Mucosa of stomach (tissue), 1 donor: ENCODE measurements around the gene COL4A2.

Experiments used
- H3K27me3 ChIP-seq: one replicate; pipeline ENCODE4 v1.7.0; 2013; ENCODE audit warnings: mild to moderate bottlenecking, low read length; ENCODE audit not compliant: control insufficient read depth, insufficient read depth
- H3K36me3 ChIP-seq: one replicate; pipeline ENCODE4 v1.7.0; 2013; ENCODE audit warnings: low read length; ENCODE audit not compliant: control insufficient read depth, insufficient read depth
- H3K4me1 ChIP-seq: one replicate; pipeline ENCODE4 v1.7.0; 2013; ENCODE audit warnings: mild to moderate bottlenecking, low read length; ENCODE audit not compliant: control insufficient read depth, insufficient read depth
- H3K4me3 ChIP-seq: one replicate; pipeline ENCODE4 v1.7.0; 2013; ENCODE audit warnings: low read length
- H3K9ac ChIP-seq: one replicate; pipeline ENCODE4 v1.7.0; 2013; ENCODE audit warnings: mild to moderate bottlenecking, low read length, moderate library complexity
- H3K9me3 ChIP-seq: one replicate; pipeline ENCODE4 v1.7.0; 2013; ENCODE audit warnings: mild to moderate bottlenecking, low read length, moderate library complexity; ENCODE audit not compliant: control insufficient read depth
- donor health status: Pancreatic carcinoma.

Gene COL4A2

GRCh38 chr13:110413016-110413675, 106.1 kb downstream of the COL4A2 start:
- H3K4me1 ChIP-seq, result peaks cover 8% of the 10 kb centered on the region
- no peaks in the 10 kb centered on the region for H3K36me3 ChIP-seq
- H3K9me3 ChIP-seq, result no peaks in the 10 kb centered on the region
- H3K27me3 ChIP-seq, result peaks cover 4% of the 10 kb centered on the region
- no peak overlapping the region for H3K4me3 ChIP-seq
- H3K9ac ChIP-seq, result no peak overlapping the region

DNA sequence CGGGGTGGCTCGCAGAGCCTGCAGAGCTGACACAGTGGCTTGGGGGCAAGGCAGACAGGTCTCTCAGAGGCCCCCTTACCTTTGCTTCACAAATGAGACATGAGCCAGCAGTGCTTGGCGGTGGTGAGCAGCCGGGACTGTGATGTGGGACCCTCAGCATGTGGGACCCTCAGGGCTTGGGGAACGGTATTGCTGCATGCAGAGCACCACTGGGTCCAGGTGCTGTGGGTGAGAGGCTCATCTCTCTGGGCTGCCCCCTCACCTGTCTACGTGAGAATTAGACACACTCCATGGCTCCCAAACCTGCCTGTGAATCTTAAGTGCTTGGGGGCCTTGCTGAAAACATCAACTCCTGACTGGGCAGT, 106.6 kb downstream of the COL4A2 start:
- H3K36me3 ChIP-seq, result no peaks in the 10 kb centered on the region
- no peak overlapping the region for H3K9ac ChIP-seq
- no peak overlapping the region for H3K4me3 ChIP-seq
- no peaks in the 10 kb centered on the region for H3K9me3 ChIP-seq
- H3K4me1 ChIP-seq, result peaks cover 8% of the 10 kb centered on the region
- H3K27me3 ChIP-seq, result peaks cover 4% of the 10 kb centered on the region

DNA sequence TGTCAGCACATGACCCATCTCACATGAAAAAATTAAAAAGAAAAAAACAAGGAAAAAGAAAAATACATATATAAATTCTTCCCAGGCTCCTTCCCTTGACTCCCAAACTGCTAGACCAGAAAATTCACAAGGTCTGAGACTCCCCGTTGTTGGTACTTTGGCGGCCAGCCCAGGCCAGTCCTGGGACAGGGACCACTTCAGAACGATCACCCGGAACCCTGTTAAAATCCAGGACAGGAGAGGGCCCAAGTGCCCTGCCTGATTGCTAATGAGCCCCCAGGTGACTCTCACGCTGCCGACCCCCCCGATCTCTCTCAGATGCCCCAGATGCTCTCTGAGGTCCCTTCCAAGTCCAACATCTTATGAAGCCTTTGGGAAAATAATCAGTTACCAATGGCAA, 107.2 kb downstream of the COL4A2 start:
- Histone ChIP-seq H3K9ac (no peak overlapping the region), H3K4me3 (no peak overlapping the region), H3K36me3 (no peaks in the 10 kb centered on the region), H3K4me1 (peaks cover 8% of the 10 kb centered on the region), H3K9me3 (no peaks in the 10 kb centered on the region), H3K27me3 (peaks cover 4% of the 10 kb centered on the region)

GRCh38 chr13:110414931-110415330, 107.8 kb downstream of the COL4A2 start:
- Histone ChIP-seq H3K9ac (no peak overlapping the region), H3K4me1 (peaks cover 8% of the 10 kb centered on the region), H3K4me3 (no peak overlapping the region), H3K9me3 (no peaks in the 10 kb centered on the region), H3K36me3 (no peaks in the 10 kb centered on the region), H3K27me3 (peaks cover 4% of the 10 kb centered on the region)

- Histone ChIP-seq H3K27me3 (peaks cover 4% of the 10 kb centered on the region), H3K9me3 (no peaks in the 10 kb centered on the region), H3K36me3 (no peaks in the 10 kb centered on the region), H3K4me1 (peaks cover 8% of the 10 kb centered on the region), H3K4me3 (no peak overlapping the region), H3K9ac (no peak overlapping the region)
Observed at GRCh38 chr13:110415669-110416068, 108.6 kb downstream of the COL4A2 start.

DNA sequence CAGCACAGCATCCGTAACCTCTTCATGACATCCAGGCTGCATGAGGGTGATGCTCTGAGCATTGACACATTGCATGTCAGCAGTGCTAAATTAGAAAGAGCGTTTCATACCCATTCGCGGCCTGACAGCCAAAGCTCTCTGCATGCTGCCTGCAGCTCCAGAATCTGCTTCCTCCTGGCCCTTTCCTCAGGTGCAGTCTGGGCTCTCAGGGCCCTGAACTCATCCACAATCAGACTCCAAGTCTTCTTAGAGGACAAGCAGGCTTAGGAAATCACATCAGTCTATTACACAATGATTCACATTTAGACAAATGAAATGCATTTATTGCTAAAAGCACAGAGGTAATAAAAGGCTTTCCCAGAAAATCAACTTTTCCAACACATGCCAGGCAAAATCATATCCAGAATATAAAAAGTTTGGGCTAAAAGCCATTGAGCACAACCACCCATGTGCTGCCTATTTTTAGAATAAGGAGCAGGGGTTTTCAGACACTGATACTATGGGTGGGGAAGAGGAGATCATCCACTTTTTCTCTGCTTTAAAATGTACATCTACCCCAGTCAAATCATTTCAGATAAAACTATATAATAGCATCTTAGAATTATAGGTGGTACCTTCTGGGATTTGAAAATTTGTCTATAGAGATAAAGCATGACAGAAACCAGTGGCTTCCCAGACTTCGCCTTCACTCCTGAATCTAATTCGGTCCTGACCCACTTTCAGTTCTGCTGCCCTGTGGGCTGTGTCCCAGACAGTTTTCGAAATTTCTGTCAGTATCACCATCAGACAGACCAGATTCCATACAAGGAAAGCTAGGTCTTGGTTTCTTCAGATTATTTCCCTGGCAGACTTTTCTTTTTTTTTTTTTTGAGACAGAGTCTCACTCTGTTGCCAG, 109.3 kb downstream of the COL4A2 start:
- Histone ChIP-seq H3K9ac (no peak overlapping the region), H3K4me1 (peaks cover 8% of the 10 kb centered on the region), H3K27me3 (peaks cover 4% of the 10 kb centered on the region), H3K4me3 (no peak overlapping the region), H3K9me3 (no peaks in the 10 kb centered on the region), H3K36me3 (no peaks in the 10 kb centered on the region)

- Histone ChIP-seq H3K4me3 (no peak overlapping the region), H3K36me3 (no peaks in the 10 kb centered on the region), H3K9ac (no peak overlapping the region), H3K27me3 (no peaks in the 10 kb centered on the region), H3K9me3 (no peaks in the 10 kb centered on the region), H3K4me1 (no peaks in the 10 kb centered on the region)
Observed at GRCh38 chr13:110418944-110419343, 111.9 kb downstream of the COL4A2 start.

- no peaks in the 10 kb centered on the region for H3K36me3 ChIP-seq
- no peaks in the 10 kb centered on the region for H3K27me3 ChIP-seq
- H3K9ac ChIP-seq, result no peak overlapping the region
- H3K4me1 ChIP-seq, result no peaks in the 10 kb centered on the region
- H3K4me3 ChIP-seq, result no peak overlapping the region
- H3K9me3 ChIP-seq, result no peaks in the 10 kb centered on the region
Observed at GRCh38 chr13:110419381-110419791, 112.3 kb downstream of the COL4A2 start.

DNA sequence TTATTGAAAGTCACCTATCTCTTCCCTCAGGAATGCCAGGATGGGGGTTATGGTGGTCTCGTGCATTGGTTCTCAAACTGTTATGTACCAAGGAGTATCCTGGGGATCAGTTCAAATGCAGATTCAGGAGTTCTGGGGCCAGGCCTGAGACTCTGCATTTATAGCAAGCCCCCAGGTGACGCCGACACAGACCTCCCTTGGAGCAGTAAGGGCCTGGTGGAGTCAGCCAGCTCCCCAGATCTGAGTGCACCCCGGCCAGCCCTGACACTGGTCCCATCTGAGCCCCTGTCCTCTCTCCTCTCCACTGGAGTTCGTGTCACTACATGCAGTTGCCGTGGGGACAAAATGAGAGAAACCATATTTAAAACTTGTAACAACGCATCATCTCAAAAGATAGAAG, 112.9 kb downstream of the COL4A2 start:
- Histone ChIP-seq H3K9me3 (no peaks in the 10 kb centered on the region), H3K9ac (no peak overlapping the region), H3K27me3 (no peaks in the 10 kb centered on the region), H3K4me3 (no peak overlapping the region), H3K4me1 (no peaks in the 10 kb centered on the region), H3K36me3 (no peaks in the 10 kb centered on the region)

- no peak overlapping the region for H3K9ac ChIP-seq
- no peaks in the 10 kb centered on the region for H3K9me3 ChIP-seq
- no peaks in the 10 kb centered on the region for H3K4me1 ChIP-seq
- H3K36me3 ChIP-seq, result no peaks in the 10 kb centered on the region
- no peaks in the 10 kb centered on the region for H3K27me3 ChIP-seq
- no peak overlapping the region for H3K4me3 ChIP-seq
Observed at GRCh38 chr13:110420626-110421025, 113.5 kb downstream of the COL4A2 start.

- Histone ChIP-seq H3K36me3 (no peaks in the 10 kb centered on the region), H3K27me3 (no peaks in the 10 kb centered on the region), H3K9ac (no peak overlapping the region), H3K4me3 (no peak overlapping the region), H3K9me3 (no peaks in the 10 kb centered on the region), H3K4me1 (no peaks in the 10 kb centered on the region)
Observed at GRCh38 chr13:110421061-110421460, 114.0 kb downstream of the COL4A2 start.

DNA sequence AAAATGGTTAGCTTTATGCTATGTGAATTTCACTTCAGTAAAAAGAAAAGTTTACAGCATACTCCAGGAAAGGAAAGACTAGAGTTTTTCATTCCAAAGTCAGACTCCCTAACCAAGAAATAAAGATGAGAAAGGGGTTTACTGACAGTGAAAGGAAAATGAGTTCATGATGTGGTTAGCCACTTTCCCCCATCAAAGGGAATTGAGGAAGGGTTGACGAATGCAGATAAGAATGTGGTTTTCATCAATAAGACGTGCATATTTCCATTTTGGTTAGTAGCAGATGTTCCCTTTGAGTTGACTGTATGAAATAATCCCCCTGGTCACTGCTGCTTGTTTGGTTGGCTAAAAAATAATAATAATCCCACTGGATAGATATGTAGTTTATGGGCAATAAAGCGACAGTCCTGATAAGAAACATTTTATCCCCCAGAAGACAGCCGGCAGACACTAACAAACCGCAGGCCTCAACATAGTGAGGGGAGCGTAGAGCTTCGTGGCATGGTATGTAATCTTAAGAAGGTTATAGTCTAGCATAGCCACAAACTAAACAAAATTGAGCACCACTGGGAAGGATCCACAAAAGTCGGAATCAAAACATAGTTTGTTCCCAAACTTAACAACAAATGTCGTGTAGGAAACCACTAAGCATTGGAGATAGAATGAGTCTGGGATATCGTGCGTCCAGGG, 114.8 kb downstream of the COL4A2 start:
- H3K27me3 ChIP-seq, result no peaks in the 10 kb centered on the region
- no peaks in the 10 kb centered on the region for H3K9me3 ChIP-seq
- no peak overlapping the region for H3K9ac ChIP-seq
- H3K4me3 ChIP-seq, result no peak overlapping the region
- no peaks in the 10 kb centered on the region for H3K36me3 ChIP-seq
- H3K4me1 ChIP-seq, result no peaks in the 10 kb centered on the region
